HG03342 (cell line): Measurements from ENCODE around the gene DNM3.

Experiments used
- ATAC-seq: cut with Tn5 transposase; IDR thresholded peaks from one replicate; pipeline ENCODE4 v1.9.1; 2021; ENCODE audit warnings: mild to moderate bottlenecking, moderate library complexity; ENCODE audit not compliant: unreplicated experiment

Gene DNM3

DNA sequence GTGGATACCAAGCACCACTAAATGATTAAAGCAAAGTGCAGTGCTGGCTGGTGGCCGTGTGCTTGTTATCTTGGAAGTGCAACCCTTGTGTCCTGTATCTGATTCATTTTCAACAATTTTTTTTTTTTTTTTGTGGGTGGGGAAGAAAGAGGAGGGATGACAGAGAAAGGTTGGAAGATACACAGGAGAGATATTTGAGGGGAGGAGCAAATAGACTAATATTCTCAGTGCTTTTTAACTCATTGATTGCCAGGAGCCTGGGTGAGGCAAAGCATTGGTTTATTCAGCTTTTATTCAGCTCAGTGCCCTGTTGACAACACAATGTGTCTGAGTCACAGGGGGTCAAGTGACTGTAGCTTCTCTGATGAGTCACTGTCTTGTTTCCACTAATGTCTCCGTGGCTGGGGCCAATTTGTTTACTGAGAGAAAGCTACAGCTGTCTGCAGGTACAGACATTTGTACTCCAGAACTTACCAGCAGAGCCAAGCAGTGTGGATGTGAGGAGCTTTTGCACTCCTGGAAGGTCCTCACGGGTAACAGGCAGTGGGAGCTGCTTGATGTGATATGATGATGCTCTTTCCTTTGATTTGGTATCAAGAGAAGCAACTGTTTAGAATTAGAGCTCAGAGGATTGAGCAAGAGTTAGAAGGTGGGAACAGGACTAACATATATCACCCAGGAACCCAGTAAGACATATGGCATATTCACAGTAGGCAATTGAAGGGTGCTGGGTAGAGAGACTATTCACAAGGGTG lies 23.6 kb upstream of the DNM3 start:
- peak; percentile 65 for ATAC-seq

DNA sequence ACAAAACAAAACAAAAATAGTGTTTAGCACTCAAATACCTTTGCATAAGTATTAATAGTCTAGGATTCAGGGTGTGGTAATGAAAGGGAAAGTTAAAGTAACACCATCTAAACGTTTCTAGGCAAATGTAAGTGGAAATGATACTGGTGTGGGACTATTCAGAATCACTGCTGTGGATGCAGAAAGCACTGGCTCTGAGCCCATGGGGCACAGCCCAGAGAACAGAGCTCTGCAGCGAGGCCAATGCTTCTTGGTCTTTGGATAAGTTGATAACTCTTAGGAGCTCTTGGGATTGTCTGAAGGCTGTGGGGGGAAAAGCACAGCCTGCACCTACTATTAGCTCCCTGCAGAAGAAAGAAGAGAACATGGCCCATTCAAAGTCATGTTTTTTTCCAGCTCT lies 21.4 kb upstream of the DNM3 start:
- no peak for ATAC-seq

DNA sequence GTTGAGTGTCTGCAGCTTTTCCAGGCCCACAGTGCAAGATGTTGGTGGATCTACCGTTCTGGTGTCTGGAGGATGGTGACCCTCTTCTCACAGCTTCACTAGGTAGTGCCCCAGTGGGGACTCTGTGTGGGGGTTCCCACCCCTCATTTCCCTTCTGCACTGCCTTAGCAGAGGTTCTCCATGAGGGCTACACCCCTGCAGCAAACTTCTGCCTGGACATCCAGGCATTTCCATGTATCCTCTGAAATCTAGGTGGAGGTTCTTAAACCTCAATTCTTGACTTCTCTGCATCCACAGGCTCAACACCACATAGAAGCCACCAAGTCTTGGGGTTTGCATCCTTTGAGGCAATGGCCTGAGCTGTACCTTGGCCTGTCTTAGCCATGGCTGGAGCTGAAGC lies 14.3 kb upstream of the DNM3 start:
- no peak for ATAC-seq

DNA sequence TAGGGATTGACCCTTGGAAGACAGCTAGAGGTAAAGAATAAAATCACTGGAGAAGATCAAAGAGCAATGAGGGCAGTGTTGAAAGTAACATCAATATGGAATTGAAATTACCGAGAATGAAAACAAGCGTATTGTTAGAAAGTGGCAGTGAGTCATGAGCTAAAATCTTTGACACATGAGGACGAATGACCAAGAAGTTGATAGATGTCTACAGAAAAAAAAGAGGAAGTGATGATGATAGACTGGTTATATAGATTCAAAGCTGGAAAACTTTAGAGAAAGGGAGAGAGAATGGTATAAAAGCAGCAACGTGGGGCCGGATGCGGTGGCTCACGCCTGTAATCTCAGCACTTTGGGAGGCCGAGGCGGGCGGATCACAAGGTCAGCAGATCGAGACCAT lies 12.5 kb upstream of the DNM3 start:
- ATAC-seq: no peak

DNA sequence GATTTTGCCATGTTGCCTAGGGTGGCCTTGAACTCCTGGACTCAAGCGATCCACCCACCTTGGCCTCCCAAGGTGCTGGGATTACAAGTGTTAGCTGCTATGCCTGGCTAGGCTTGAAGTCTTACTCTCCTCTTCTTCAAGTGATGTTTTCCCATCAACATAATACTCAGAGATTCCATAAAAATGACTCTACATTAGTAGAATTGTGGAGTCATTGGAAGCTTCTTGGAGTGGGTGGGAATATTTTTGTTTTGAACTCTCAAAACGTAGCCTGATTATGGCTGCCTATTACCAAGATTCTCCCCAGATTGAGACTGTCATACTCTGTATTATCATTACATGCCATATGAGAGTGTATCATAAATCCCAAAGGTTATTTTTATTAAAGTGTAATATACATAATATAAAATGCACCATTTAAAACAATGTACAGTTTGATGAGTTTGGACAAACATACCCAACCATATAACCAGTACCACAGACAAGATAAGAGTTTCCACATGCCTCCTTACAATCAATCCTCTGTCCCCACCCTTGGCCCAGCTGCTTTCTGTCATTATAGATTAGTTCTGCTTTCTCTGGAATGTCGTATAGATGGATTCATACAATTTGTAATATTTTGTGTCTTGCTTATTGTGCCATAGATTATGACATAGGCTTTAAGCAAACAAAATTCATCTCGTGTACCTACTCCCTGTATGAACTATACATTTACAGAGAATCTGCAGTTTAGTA lies 8.0 kb upstream of the DNM3 start:
- no peak for ATAC-seq

DNA sequence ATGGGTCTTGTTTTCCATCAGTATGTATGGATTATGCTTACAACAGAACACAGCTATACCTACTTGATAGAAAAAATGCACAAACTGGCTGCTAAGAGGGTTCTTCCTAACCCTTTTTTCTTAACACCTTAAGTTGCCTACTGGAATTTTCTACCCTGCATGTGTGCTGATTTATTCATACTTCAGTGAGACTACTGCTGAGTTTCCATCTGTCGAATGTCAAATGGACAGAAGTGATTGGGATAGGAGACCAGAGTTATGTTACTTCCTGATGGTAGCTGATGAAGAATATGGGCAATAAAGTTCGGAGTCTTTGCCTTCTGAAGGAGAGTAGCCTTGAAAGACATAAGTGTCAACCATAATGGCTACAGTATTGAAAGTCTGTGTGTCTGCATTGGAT lies 6.5 kb upstream of the DNM3 start:
- ATAC-seq: no peak

GRCh38 chr1:171835891-171836290 lies 5.4 kb upstream of the DNM3 start:
- no peak for ATAC-seq

DNA sequence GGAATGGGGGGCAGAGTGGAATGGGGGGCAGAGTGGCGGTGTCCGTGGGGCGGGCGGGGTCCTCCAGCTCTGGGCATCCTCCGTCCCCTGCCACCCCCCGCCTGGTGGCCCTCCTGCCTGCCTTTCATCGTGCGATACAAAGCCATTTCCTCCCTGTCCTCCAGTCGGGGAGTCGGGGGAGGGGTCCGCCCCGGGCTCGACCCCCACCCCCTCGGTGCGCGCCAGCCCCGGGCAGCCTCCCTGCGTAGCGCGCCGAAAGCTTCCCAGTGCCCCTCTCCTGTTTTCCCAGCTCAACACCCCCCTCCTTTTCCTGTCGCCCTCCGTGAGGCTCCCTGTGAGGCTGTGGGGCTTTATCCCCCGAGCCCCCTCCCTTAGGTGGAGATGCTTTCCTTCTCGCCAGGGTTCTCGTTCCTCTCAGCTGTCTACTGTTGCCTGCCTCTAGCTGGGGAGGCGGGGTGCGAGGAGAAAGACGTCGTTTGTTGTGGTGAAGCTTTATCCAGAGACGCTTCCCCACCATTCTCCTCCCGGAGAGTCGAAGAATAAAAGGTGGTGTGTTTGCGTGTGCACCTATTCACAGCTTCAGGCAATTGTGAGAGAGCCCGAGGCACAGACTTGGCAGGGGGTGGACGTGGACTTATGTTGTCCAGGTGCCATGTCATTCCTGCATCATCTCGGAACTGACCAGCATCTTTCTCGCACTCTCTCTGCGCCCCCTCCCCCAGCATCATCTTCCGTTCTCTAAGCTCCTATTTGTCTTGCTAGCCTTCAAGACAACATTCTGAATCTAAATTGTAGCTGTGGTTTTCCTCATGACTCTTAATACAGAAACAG lies 848 bp downstream of the DNM3 start:
- no peak for ATAC-seq

DNA sequence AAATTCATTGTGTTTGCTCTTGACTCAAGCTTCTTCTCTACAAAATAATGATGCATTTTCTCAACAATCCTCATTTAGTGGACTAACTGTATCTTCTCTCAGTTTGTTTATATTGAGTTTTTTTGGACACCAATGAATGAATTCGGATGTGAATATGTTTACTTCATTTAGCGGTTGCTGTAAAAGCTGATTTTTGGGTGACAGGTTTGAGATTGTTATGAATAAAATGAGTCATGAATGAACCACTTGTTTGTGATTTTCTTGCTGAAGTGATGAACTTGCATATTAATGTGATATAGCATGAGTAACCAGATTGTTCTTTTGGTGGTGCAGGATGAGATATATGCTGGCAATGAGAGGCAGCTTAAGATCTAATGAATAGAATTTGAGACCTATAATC lies 3.1 kb downstream of the DNM3 start:
- ATAC-seq: no peak

GRCh38 chr1:171845998-171846397 lies 4.7 kb downstream of the DNM3 start:
- no peak for ATAC-seq

DNA sequence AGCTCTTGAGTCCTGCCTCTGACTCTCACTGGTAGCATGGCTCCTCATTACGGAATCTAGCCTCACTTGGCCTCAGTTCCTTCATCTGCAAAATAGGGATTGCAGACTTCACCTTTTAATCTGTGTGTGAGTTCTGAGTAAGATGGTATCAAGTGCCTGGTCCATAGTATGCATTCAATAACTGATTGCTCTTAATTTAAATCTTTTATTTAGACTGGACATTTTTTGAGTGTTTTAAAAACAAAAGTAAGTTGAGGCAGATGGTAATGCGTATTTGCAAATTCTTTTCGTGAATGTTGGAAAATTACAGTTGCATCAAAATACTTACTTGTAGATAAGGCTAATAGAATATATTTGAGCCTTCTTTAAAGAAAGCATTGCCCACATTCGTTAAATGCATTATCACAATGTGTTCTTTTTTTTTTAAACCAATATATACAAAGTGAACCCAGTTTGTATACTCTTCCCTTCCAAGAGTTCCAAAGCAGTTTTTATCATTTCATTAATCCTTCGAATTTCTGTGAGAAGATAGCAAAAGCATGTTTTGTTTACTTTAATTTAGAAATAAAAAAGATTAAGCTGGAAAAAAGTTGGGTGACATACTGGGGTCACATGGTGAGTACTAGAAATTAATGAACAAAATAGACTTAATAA lies 8.1 kb downstream of the DNM3 start:
- no peak for ATAC-seq

DNA sequence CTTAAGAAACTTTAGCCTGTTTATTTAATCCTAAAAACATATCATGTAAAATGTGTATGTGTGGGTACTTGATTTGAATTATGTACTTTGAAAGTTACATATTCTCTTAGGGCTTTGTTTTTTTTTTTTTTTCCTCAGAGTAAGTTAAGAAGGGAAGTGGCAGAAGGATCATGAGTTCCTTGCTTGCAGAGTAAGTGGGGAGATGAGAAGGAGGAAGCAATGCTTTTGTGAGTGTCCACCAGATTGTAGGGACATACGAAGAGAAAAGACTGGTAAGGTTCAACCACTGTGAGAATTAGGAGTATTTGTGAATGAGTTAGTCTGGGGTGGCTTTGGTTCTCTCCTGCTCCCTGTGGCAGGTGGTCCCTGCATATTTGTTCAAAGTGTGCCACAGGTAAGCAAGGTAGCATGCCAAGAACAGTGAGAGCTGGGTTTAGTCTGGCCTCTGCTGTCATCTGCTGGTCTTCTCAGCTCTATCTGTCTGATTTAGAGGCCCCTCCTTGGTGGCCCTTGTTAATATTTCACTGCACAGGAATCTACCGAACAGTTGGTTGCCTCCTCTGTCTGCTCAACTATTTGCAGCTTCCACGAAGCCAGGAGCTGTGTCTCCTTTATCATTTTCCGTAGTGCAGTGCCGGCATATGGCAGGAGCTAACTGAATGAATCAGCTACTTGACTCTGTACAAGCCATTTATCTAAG lies 9.5 kb downstream of the DNM3 start:
- no peak for ATAC-seq

- no peak for ATAC-seq
Observed at GRCh38 chr1:171852272-171852671, 11.0 kb downstream of the DNM3 start.

DNA sequence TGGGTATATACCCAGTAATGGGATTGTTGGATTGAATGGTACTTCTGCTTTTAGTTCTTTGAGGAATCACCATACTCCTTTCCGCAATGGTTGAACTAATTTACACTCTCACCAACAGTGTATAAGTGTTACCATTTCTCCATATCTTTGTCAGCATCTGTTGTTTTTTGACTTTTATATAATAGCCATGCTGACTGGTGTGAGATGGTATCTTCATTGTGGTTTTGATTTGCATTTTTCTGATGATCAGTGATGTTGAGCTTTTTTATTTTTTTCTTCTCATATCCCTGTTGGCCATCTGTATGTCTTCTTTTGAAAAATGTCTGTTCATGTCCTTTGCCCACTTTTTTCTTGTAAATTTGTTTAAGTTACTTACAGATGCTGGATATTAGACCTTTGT lies 14.1 kb downstream of the DNM3 start:
- ATAC-seq: no peak

DNA sequence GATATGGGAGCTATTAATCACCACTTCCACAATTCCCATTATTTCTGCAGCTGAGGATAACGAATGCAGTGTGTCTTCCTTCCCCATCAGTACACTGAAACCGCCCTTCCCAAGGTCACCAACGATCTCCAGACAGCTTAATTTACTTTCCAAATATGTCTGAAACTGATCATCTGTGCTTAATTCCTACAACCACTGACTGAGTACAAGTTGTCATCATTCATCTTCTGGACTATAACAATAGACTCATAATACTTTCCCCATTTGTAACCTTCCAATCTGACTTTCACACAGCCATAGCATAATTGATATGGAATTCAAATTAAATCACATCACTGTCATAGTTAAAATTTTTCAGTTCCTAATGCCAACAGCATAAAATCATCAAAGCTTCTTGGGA lies 17.4 kb downstream of the DNM3 start:
- ATAC-seq: no peak

- ATAC-seq: no peak
Observed at GRCh38 chr1:171860696-171861095, 19.4 kb downstream of the DNM3 start.

GRCh38 chr1:171863531-171863930 lies 22.2 kb downstream of the DNM3 start:
- ATAC-seq: no peak

- ATAC-seq: no peak
Observed at GRCh38 chr1:171864308-171864707, 23.0 kb downstream of the DNM3 start.

GRCh38 chr1:171865106-171865505 lies 23.8 kb downstream of the DNM3 start:
- ATAC-seq: no peak

GRCh38 chr1:171867236-171867635 lies 25.9 kb downstream of the DNM3 start:
- ATAC-seq: no peak
